Measurements from ENCODE around the gene LNPEP.

DNA sequence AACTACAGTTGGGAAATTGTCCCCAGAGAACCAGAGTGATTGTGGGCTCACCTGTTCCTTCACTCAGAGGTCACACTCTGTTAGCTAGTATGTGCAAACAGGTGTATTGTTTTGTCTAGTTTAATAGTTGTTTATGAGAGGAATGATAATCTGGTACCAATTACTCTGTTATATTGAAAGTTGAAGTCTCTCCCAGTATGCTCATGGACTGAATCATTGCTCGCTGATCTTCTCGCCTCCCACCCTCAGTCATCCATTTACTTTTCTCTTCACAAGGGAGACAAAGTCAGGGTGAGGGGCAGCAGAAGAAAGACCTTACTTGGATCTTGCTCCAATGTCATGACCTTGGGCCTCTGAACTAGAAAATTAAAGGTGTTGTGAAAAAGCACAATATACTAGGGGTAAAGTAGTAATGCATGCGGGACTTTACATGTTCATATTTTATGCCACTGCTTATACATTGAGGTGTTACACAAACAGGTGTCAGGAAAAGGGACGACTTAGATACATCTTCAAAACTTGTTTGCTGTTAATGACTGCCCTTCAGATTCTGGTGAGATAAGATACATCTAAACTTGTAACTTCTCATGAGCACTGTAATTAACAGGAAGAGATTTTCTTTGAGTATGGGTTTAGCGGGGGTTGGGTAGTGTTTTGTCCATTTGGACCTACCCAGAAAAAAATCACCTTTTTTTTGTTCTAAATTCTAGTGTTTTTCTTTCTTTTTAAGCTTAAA lies 36.9 kb downstream of the LNPEP start:
- TF ChIP-seq POLR2AphosphoS5 (IDR thresholded peaks at IDR 0.05; ENCODE audit: borderline replicate concordance, low read depth, low read length) (no peak), EZH2 (IDR thresholded peaks at IDR 0.05) (no peak)

Measured in SK-N-MC (cell line).